NCI-H526 (cell line): ENCODE data around the gene CCDC187.
"Not testable (repeated sequence)": the region's sequence is repeated elsewhere in the genome, so short reads cannot be mapped to it uniquely, and the experiment has no call there.

ENCODE experiments used
- DNase-seq, 2 experiments: peaks; one replicate each; lab custom pipeline; 2025; lab: John Stamatoyannopoulos, UW

Gene CCDC187

DNA sequence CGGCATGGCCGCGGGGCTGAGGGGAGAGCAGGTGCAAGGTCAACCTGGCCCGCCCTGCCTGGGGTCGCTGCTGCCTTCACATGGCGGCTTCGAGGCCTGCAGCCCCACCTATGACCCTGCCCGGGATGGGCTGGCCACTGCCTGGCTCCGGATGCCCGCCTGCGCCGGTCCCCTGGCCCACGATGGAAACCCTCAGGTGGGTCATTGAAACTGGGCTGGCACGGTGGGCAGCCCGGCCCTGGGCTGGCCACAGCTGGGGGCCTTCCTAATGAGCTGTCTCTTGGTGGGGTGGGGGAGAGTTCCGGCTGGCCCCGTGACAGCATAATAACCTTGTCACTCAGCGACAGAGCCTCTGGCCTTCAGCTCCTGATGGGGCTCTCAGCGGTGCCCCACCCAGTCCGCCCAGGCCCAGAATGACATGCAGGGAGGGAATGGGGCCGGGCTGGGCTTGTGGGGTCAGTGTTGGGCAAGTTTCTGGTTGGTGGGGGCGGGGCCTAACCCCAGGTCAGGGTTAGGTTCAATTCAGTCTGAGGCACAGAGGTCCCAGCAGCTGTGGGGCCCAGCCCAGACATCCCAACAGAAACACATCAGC, at the start of gene CCDC187:
Gene CCDC187, minus strand, starts transcription at position 270 of the 592 bp plus-strand sequence. Its CDS starts 264 bp downstream, at position 6.
- DNase-seq, result no peak

DNA sequence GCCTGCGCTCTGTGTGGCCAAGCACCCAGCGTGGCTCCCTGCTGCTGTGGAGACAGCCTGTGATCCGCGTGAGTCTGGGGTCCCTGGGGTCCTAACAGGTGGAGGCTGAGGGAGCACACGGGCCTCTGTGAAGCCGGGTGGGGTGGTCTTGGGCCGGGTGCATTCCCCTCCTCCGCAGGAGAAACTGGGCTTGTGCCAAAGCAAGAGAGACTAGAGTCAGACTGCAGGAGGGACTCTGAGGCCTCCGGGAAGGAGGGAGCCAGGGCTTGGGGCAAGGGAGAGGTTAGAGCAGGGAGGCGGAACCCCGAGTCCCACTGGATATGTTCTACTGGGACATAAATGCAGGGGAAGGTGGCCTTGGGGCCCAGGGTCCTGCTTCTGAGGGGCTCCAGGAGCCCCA, 49.2 kb upstream of the CCDC187 start:
- no peak for DNase-seq

DNA sequence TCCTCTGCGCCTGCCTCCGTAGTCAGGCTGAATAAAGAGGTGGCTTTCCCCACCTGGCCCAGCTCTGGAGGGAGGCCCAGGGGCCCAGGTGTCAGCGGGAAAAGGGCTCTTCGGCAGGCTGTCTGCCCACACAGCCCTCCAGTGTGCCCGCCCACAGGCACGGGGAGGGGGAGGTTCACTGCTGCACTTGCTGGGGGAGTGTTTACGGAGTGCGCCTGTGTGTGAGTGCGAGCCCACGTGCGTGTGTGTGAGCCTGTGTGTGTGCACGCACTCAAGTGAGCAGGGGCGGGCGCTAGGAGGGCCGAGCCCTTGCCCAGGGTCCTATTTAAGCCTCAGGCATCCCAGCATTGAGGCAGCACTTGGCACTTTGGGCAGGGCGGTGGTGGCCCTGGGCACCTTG, 48.8 kb upstream of the CCDC187 start:
- DNase-seq, result no peak

DNA sequence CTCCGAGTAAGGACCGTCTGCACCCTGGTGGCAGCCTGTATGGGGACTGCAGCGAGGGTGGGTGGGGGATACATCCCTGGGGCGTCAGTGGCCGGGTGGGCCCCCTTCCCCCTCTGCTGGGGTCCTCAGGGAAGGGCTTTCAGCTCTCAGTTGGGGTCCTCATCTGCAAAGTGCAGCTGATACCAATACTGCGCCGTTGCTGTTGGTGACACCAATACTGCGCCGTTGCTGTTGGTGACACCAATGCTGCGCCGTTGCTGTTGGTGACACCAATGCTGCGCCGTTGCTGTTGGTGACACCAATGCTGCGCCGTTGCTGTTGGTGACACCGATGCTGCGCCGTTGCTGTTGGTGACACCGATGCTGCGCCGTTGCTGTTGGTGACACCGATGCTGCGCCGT, 48.0 kb upstream of the CCDC187 start:
- DNase-seq, result not testable (repeated sequence)

DNA sequence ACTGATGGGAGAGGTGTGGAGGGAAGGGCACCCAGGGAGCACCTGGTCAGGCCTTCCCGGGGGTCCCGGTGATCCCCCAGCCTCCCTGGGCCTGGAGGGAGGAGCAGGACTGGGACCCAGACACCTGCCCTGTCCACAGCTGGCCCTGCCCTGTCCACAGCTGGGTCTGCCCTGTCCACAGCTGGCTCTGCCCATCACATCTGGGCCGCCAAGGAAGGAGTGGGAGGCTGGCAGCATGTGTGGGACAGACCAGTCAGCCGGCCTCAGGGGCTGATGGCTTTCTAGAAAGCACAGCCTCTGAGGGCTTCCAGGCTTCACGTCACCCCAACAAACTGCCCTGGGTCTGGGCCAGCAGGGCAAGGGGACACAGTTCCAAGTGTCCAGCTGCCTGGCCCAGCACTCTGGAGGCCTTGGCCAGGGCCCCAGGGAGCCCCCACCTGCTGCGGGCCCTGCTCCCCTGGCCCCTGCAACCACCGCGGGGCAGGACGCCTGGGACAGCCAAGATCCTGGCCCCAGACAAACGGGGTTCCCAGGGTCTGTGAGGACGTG, 47.4 kb upstream of the CCDC187 start:
- no peak for DNase-seq

DNA sequence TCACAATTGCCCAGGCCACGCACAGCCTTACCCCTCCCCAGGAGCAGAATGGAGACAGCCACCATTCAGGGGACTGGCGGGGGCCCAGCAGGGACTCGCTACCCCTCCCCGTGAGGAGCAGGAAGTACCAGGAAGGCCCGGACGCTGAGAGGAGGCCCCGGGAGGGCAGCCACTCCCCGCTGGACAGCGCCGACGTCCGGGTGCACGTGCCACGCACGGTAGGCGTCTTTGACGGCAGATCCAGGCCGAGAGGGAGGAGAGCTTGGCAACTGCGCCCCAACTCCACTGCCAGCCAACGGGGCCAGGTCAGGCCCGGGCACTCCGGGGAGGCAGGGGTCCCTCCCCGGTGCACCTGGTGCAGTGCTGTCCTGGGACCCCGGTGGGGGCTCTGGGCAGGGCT, 45.7 kb upstream of the CCDC187 start:
- DNase-seq, result no peak

DNA sequence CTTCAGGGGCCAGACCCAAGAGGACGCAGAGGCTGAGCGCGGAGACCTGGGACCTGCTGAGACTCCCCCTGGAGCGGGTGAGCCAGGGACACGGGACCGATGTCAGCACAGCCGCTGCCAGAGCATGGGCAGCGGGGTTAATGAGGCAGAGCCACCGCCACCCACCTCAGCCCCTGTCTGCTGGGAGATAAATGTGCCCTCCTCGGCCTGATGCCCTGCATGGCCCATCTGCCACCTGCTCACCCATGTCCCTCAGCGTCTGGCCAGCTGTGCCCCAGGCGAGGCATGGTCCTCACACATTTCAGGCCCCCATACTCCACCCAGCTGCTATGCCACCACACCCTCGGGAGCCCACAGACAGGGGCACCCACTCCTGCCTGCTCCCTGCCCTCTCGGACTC, 44.8 kb upstream of the CCDC187 start:
- no peak for DNase-seq

DNA sequence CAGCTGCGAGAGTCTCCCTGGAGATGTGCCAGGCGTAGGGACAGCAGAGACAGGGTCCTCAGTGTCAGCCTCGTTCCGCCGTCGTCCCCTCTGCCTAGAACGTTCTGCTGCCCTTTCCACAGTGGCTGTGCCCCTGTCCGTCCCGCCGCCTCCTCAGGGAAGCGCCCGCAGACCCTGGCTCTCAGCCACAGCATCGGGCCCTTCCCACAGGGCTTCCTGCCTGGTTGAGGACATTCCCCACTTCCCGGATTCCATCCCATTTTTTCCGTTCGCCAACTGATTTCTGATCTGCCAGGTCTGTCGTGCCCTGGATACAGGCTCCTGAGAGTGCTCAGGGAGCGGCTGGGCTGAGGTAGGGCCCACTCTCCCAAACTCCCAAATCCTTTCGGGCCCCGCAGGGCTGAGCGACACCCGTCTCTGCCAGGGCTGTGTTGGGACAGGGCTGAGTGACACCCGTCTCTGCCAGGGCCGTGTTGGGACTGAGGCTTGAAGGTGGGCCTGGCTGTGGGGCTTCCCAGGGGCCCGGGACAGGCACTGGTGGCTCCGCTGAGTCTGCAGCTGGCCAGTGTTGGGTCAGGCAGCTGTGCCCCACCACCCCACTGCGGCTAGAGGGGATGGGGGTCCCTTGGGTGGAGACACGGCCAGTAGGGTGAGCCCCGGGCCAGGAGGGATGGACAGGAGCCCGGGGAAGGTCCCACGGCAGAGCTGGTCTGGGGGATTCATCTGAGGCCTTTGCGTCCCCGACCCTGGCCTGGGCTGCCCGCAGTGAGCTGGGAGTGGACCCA, 43.8 kb upstream of the CCDC187 start:
- no peak for DNase-seq

DNA sequence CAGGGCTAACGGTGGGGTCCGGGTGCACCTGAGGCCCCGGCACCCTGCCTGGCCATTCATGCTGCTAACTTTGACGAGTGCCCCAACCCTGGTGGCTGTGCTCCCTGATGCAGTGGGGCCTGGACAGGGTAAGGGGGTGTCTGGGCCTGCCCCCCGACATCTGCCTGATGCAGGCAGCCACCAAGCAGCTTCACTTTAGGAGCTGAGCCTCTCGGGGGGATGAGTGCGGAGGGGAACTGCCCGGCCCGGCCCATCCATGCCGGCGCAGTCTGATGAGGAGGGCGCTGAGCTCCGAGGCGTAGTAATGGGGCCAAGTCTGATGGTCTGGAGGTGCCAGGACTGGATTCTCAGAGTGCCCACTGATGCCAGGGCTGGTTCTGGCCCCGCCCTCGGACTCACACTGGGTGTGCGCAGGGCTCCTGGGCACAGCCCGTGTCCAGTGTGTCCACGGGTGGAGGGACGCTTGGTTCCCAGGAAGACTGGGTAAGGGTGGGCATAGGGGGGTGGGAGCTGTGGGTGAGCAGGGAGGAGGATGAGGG, 43.1 kb upstream of the CCDC187 start:
- DNase-seq, result no peak

DNA sequence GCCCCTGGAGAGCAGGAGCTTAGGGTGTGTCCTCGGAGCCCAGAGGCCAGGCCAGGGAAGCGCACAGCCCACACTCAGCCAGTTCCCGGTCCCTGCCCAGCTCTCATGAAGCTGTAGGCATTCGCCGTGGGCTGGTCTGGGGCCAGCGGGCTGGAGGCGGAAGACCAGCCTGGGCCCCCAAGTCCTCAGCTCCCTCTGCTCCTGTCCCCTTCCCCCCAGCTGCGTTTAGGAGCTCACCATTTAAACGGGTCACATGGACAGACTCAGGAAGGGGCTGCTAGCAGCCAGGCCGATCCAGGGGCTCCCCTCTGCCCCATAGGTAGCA, 42.2 kb upstream of the CCDC187 start:
- DNase-seq, result no peak

DNA sequence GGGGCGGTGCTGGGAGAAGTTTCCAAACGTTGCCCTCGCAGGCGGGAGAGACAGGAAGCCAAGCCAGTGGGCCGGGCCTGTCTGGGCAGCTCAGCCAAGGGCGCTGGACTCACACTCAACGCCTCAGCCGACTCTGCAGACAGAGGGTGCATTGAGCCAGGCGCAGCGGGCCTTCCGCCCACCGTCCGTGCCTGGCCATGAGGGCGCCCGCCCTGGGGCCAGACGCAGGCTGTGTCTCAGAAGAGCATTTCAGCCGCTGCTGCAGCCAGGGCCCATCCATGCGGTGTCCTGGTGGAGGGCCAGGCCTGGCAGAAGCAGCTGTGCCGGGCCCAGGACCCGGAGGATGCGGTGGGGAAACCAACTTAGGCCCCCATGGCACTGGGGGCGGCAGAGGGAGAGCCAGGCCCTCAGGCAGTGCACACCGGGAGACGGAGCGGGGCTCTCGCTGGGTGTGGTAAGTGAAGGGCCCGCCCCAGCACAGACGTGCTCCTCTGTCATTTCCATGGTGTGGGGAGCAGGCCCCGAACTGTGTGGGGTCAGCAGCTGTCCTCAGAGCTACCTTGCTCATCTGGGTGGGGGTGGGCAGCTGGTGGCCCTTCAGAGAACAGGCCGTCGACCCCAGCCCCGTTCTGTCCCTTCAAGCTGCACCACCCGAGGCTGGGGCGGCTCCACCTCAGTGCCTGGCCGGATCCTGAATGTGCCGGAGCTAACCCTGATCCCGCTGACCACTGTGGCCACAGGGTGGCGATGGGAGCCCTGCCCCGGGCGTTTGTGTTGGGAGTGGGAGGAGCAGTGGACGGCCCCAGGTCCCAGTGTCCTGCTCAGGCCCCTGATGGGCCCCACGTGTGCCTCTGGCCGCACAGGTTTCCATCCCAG, 41.6 kb upstream of the CCDC187 start:
- DNase-seq, result no peak

DNA sequence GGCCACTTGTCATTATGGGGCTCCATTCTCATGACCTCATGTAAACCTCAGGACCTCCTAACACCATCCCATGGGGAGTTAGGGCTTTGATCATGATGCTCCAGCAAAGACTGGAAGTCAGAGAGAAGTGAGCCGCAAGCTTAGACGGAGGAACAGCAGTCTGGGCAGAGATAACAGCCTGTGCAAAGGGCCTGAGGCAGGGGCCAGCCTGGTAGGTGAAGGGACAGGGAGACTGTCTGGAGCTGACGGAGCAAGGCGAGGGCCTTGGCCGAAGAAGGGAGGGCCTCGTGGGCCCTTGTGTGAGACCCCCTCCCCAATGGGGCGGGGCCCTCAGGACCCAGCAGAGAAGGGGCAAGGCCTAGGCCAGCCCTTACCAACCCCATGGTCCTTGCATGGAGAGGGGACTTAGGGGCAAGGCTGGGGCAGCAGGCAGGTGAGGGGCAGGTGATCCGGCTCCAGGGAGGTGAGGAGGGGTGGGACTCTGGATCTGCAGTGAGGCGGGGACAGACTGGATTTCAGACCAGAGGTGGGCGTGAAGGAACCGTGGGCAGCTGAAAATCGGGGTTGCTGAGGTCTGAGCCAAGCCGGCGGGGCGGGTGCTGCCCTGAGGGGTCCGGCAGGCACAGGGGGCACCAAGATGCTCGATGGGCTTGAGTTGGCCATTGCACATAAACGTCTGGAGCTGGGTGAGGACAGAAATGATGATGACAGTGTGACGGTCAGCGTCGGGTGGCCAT, 40.8 kb upstream of the CCDC187 start:
- DNase-seq, result no peak

DNA sequence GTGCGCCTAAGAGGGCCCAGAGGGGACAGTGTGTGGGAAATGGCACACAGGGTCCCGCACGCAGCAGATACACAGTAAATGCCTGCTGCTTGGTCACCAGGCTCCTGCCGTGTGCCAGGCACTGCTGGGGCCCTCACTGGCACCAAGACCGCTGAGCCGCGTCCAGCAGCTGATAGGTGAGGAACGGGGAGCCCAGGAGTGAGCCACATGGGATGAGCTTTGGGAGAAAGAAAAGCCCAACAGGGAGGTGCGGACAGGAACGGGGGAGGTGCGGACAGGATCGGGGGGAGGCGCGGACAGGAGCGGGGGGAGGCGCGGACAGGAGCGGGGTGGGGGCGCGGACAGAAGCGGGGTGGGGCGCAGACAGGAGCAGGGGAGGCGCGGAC, 40.0 kb upstream of the CCDC187 start:
- no peak for DNase-seq

DNA sequence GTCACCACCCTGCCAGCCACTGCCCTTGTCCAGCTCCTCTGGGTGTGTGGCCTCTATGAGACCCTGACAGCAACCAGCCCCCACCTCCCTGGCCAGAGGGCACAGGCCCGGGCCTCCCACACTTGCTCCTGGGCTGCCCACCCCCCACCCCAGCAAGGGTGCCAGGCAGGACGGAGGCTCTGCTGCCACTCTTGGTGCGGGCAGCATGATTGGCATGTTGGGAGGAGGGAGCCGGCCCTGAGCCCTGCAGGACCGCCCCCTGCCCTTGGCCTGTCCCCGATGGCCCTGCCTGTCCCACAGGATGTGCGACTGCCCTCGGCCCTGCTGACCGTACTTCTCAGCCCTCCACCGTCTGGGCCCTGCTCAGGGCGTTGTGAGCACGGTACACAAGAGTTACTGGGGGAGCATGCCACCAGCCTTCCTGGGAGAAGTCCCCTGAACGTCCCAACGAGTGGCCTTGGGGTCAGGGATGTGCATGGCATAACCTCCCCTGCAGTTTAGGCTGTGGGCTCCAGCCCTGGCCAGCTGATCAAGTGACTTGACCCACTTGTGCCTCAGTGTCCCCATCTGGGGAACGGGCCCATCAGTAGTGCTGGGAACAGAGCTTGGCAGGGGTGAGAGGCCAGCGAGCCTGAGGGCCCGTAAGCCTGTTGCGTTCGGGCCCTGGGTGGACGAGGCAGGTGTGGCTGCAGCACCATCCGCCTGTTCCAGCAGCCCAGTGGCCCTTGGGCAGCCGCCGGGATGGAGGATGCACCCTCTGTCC, 39.4 kb upstream of the CCDC187 start:
- no peak for DNase-seq

DNA sequence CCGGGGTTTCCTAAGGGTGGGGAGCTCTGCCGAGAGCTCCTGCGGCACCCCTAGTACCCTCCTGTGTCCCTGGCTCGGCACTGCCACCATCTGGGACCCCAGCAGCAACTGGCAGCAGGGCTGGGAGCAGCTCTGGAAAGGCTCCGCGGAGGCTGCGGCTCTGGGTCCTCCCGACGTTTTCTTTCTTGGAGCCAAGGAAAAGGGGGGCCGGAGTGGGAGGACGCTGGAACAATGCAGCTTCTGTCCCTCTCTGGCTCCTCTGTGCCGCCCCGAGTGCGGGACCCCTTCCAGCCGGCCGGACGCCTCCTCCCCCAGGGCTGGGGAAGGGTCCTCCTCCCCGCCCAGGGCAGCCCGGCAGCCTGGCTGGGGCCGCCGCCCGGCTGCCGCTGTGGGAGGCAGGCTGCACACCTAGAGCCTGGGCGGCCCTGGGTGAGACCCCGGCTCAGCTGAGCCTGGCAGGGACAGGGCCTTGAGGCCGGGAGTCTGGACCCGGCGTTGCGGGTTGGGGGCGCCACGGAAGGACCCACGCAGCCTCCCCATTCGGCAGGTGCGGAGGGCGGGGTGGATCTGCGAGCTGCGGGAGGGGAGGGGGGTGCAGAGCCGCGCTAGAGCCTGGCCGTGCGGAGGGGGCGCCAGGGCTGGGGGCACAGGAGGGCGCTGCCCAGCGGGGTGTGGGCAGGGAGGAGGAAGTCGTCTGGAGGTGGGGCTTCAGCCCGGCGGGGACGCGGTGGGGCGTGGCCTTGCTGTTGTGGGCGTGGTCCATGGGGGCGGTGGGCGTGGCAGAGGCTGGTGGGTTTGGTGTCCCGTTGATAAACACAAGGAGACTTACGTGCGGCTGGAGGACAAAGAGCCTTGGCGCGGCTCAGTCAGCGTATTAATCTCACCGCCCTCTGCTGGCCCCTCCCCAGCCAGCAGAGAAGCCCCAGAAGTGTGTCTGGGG, 38.6 kb upstream of the CCDC187 start:
- peak; percentile 18 to 68 for DNase-seq

DNA sequence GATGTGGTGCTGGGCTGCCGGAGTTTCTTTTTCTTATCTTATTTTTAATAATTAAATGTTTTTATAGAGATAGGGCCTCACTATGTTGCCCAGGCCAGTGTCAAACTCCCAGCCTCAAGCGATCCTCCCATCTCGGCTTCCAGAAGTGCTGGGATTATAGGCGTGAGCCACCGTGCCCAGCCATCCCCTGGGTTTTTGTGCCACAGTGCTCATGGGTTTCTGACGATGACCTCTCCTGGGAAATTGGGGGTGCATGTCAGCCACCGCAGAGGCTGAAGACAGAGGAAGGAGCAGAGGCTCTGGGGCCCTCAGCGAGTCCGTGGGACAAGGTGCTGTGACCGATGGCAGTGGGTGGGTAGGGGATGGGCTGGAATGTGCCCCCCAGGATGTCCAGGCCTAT, 37.9 kb upstream of the CCDC187 start:
- no peak for DNase-seq

DNA sequence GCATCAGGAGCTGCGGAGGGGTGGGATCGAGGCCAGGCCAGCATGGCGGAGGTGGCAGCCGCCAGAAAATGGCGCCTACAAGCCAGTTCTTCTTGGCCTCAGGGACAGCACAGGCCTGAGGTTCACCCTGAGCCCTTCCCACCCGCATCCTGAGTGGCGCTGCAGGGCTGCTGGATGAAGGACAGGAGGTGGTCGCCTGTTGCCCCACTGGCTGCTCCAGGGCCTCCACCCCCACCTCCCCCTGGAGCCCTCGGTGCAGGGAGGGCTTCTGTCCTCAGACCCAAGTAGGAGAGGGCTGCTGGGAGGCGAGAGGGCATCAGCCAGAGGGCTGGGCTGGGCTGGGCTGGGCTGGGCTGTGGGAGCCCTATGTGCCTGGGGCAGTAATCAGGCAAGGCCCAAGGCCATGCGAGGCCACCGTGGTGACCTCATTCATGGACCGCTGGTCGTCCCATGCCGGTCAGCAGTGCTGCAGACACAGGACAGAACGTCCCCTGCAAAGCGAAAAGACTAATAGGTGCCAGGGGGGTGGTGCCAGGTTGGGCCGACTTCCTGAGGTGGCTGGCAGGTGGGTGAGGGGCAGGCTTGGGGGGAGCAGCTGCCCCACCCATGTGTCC, 37.3 kb upstream of the CCDC187 start:
- DNase-seq, result no peak

DNA sequence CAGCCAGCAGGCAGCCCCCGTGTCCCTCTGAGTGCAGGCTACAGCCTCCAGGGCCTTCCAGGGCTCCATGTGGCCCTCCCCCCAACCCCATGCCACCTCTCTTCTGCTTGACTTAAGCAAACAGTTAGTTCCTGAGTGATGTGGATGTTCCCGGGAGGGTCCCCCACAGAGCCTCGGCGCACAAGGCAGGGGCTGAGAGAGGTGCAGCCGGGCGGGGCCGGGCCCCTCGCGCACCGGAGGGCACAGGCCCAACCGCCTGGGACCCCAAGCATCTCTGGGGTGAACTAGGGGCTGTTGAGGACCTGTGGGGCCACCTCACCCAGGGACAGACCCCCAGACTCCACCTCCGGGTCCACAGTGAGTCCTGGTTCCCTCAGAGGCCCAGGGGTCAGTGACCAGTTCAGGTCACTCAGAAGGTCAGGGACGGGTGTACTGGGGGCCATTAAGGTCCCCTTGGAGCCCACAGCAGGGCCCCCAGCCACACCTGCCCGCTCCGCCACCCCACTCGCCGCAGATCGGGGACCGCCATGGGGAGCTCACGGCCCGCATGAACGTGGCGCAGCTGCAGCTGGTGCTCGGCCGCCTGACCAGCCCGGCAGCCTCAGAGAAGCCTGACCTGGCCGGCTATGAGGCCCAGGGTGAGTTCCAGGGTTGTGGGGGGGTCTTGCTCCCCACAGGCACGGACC, 36.6 kb upstream of the CCDC187 start:
- DNase-seq, result no peak

DNA sequence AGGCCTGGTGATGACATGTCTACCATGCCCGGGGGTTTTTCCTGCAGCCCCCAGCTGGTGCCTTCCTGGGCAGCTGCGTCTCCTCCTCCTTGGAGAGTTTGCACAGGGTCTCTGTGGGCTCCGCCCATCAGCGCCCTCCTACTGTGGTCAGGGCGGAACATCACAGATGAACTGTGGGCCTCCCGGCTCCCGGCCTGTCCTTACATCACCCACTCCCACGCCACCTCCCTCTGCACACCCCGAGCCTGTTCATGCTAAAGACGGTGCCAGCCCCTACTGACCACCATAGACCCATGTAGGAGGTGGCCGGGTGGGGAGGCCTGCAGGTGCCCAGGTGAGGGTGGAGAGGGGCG, 36.0 kb upstream of the CCDC187 start:
- DNase-seq, result no peak
